CD4-positive, CD25-positive, alpha-beta regulatory T cell (primary cell): Measurements from ENCODE around the gene TECTB. TPM values are rescaled to one million over a fixed set of nuclear protein-coding genes. Genes with fewer than 3 reads are reported as not detected.

Experiments
- ATAC-seq, 2 donors: fragments of 150-1000 bp; cut with Tn5 transposase; one replicate each; pipeline ENCODE4 v1.10.0; 2021; ENCODE audit warnings: low read depth in 2 of 2, moderate number of reproducible peaks in 2 of 2, moderate library complexity in 1 of 2
- DNase-seq, 3 donors: peaks; one replicate each; pipeline versions ENCODE4 v3.0.0 to v3.0.0-alpha.2; 2012 to 2022; ENCODE audit warnings: mixed read lengths in 1 of 3
- H3K27ac ChIP-seq: one replicate; pipeline ENCODE4 v1.7.0; 2013; ENCODE audit warnings: mild to moderate bottlenecking, low read length; ENCODE audit not compliant: insufficient read depth, poor library complexity, severe bottlenecking
- H3K27me3 ChIP-seq: one replicate; pipeline ENCODE4 v1.7.0; 2013; ENCODE audit warnings: low read length; ENCODE audit not compliant: control insufficient read depth, insufficient read depth
- H3K36me3 ChIP-seq: one replicate; pipeline ENCODE4 v1.7.0; 2013; ENCODE audit warnings: mild to moderate bottlenecking, low read length, moderate library complexity; ENCODE audit not compliant: control insufficient read depth, insufficient read depth
- H3K4me1 ChIP-seq: 2 replicates; pipeline ENCODE4 v1.7.0; 2013; ENCODE audit warnings: mild to moderate bottlenecking, low read length; ENCODE audit not compliant: insufficient read depth, control insufficient read depth, poor library complexity, severe bottlenecking
- H3K4me3 ChIP-seq: one replicate; pipeline ENCODE4 v1.7.0; 2013; ENCODE audit warnings: low read depth, mild to moderate bottlenecking, low read length, moderate library complexity
- H3K9me3 ChIP-seq, 2 experiments: 1 replicate in 1 of 2; 2 replicates in 1 of 2; pipeline ENCODE4 v1.7.0; 2013; ENCODE audit warnings: low read length in 2 of 2, mild to moderate bottlenecking in 1 of 2, moderate library complexity in 1 of 2; ENCODE audit not compliant: control insufficient read depth in 2 of 2
- H3K27ac Mint-ChIP-seq, 3 donors: one replicate each; pipeline ENCODE4 v1.8.0; 2020 to 2022; ENCODE audit warnings: mild to moderate bottlenecking in 3 of 3, mixed read lengths in 3 of 3, moderate library complexity in 2 of 3
- H3K27me3 Mint-ChIP-seq: one replicate; pipeline ENCODE4 v1.8.0; 2022; ENCODE audit warnings: mild to moderate bottlenecking, mixed read lengths
- H3K36me3 Mint-ChIP-seq: one replicate; pipeline ENCODE4 v1.8.0; 2020; ENCODE audit warnings: mixed read lengths
- H3K4me1 Mint-ChIP-seq, 4 donors: one replicate each; pipeline ENCODE4 v1.8.0; 2020 to 2022; ENCODE audit warnings: mixed read lengths in 4 of 4, mild to moderate bottlenecking in 1 of 4
- H3K4me3 Mint-ChIP-seq, 4 donors: one replicate each; pipeline ENCODE4 v1.8.0; 2020 to 2022; ENCODE audit warnings: mild to moderate bottlenecking in 4 of 4, mixed read lengths in 4 of 4, moderate library complexity in 3 of 4
- H3K9me3 Mint-ChIP-seq, 7 donors: one replicate each; pipeline ENCODE4 v1.8.0; 2020 to 2022; ENCODE audit warnings: mixed read lengths in 7 of 7, mild to moderate bottlenecking in 3 of 7, moderate library complexity in 2 of 7
- polyA plus RNA-seq, 4 donors: library from polyadenylated mRNA; unstranded; fragments of 300-500 nt; fragmentation: Illumina TruSeq; gene quantifications; one replicate each; pipeline ENCODE4 v1.2.3, GENCODE V29; 2021
- total RNA-seq: library from RNA; stranded (reverse); gene quantifications from one replicate; pipeline ENCODE4 v1.2.3, GENCODE V29; 2022

TECTB gene
- total and polyA plus RNA-seq, 5 donors from 2014 or later, result not detected

DNA sequence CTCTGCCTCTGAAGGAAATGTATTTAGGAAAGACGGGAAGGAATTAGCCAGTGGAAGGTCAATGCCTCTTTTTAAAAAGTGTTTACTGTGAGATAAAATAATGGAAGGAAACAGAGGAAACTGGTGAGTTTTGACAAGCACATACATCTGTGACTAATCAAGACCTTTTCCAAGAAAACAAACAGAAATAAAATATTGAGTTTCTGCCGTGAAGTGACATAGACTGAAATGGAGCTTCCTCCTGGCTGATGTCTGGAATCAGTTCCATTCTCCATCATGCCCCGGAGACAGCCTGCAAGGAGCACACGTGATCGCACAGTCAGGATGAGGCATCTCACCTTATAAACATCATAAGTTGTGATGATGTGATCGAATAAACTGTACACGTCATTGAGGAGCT, 30.7 kb downstream of the TECTB start:
- no peak for DNase-seq
- H3K27ac Mint-ChIP-seq, result no peak overlapping the region
- no peaks in the 10 kb centered on the region for H3K4me1 ChIP-seq
- peaks cover 25% of the 10 kb centered on the region for H3K27me3 Mint-ChIP-seq
- ATAC-seq, result no peak
- no peaks in the 10 kb centered on the region for H3K9me3 Mint-ChIP-seq
- no peak overlapping the region for H3K4me3 ChIP-seq
- H3K27ac ChIP-seq, result no peak overlapping the region
- H3K4me1 Mint-ChIP-seq, result no peaks in the 10 kb centered on the region
- peaks cover 2% of the 10 kb centered on the region for H3K27me3 ChIP-seq
- no peaks in the 10 kb centered on the region for H3K9me3 ChIP-seq
- no peak overlapping the region for H3K4me3 Mint-ChIP-seq
- no peaks in the 10 kb centered on the region for H3K36me3 ChIP-seq
- no peaks in the 10 kb centered on the region for H3K36me3 Mint-ChIP-seq

DNA sequence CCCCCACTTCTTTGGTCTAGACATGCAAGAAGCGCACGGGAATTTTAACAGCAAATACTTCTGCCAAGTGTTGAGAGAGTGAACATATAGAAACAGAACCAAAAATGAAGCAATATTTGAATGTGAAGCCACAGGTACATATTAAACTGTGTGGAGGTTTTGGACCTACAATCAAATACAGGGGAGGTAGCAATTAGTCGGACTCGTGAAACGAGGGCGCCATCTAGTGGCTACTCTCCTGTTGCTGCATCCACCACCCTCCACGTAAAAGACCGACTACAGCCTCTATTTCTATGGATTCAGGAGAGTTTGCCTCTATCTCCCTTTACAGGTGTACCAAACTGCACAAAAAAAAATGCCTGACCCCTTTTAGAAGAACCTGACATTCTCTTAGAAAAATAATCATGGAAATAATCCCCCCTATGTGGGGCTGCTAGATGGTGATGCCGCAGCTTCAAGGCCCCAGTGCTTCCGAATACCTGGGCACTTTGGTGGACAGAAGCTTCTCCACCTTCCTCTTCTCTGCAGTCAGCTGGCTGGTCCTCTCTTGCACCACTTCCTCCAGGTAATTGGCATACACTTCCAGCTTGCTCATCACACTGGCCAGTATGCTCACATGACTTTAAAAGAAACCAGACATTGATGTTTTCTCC, 31.7 kb downstream of the TECTB start:
- H3K4me1 ChIP-seq, result no peaks in the 10 kb centered on the region
- no peaks in the 10 kb centered on the region for H3K4me1 Mint-ChIP-seq
- no peaks in the 10 kb centered on the region for H3K36me3 ChIP-seq
- no peak overlapping the region for H3K27ac ChIP-seq
- no peaks in the 10 kb centered on the region for H3K36me3 Mint-ChIP-seq
- H3K27me3 Mint-ChIP-seq, result peaks cover 28% of the 10 kb centered on the region
- no peaks in the 10 kb centered on the region for H3K9me3 ChIP-seq
- peak; percentile 66 to 74 for ATAC-seq
- H3K27me3 ChIP-seq, result peaks cover 2% of the 10 kb centered on the region
- no peak overlapping the region for H3K4me3 ChIP-seq
- no peaks in the 10 kb centered on the region for H3K9me3 Mint-ChIP-seq
- DNase-seq, result peak; percentile 53 to 74 (median 67)
- H3K4me3 Mint-ChIP-seq, result no peak overlapping the region
- no peak overlapping the region for H3K27ac Mint-ChIP-seq

GRCh38 chr10:112327678-112328077, 44.5 kb downstream of the TECTB start:
- H3K27ac Mint-ChIP-seq, result no peak overlapping the region
- ATAC-seq, result no peak
- no peak for DNase-seq
- no peaks in the 10 kb centered on the region for H3K9me3 Mint-ChIP-seq
- H3K27ac ChIP-seq, result no peak overlapping the region
- peaks cover 1% of the 10 kb centered on the region for H3K27me3 ChIP-seq
- no peaks in the 10 kb centered on the region for H3K36me3 ChIP-seq
- H3K36me3 Mint-ChIP-seq, result peaks cover 4% of the 10 kb centered on the region
- peaks cover 4% of the 10 kb centered on the region for H3K27me3 Mint-ChIP-seq
- H3K4me1 Mint-ChIP-seq, result no peaks in the 10 kb centered on the region
- H3K4me3 ChIP-seq, result no peak overlapping the region
- no peaks in the 10 kb centered on the region for H3K4me1 ChIP-seq
- no peaks in the 10 kb centered on the region for H3K9me3 ChIP-seq
- H3K4me3 Mint-ChIP-seq, result no peak overlapping the region

- Histone ChIP-seq H3K36me3 (no peaks in the 10 kb centered on the region), H3K4me3 (no peak overlapping the region), H3K9me3 (no peaks in the 10 kb centered on the region), H3K4me1 (no peaks in the 10 kb centered on the region), H3K27ac (no peak overlapping the region), H3K27me3 (peaks cover 1% of the 10 kb centered on the region)
- H3K27me3 Mint-ChIP-seq, result peaks cover 10% of the 10 kb centered on the region
- no peaks in the 10 kb centered on the region for H3K4me1 Mint-ChIP-seq
- H3K36me3 Mint-ChIP-seq, result peaks cover 4% of the 10 kb centered on the region
- no peak overlapping the region for H3K4me3 Mint-ChIP-seq
- H3K9me3 Mint-ChIP-seq, result no peaks in the 10 kb centered on the region
- no peak for ATAC-seq
- DNase-seq, result no peak
- no peak overlapping the region for H3K27ac Mint-ChIP-seq
Measured at GRCh38 chr10:112330162-112330561, 47.0 kb downstream of the TECTB start.

DNA sequence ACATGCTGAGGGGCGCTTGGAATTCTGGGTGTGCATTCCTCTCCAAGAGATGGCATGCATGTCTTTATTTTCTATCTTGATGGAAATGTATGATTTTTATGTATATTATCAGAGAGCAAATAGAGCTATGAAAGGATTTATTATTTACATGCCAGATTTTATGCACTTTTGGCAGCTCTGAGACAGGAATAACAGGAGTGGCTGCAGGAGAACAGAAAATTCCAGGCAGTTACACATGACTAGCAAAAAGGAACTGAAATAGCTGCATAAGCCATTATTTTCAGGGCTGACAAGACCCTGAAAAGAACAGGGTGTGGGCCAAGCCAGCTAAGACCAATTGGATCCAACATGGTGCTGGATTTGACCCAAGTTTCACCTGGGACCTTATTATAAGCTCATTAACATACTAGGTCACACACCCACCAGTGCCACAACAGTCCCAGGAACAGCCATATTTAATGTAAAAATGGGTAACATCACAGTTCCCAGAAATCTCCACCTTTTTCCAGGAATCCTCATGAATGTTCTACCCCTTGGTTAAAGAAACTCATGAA, 47.5 kb downstream of the TECTB start:
- DNase-seq (no peak), ATAC-seq (no peak)
- H3K4me3 ChIP-seq, result no peak overlapping the region
- H3K9me3 ChIP-seq, result no peaks in the 10 kb centered on the region
- peaks cover 1% of the 10 kb centered on the region for H3K27me3 ChIP-seq
- no peak overlapping the region for H3K27ac ChIP-seq
- Mint-ChIP-seq H3K27me3 (peaks cover 10% of the 10 kb centered on the region), H3K36me3 (no peaks in the 10 kb centered on the region), H3K4me1 (peaks cover 0 to under 1% (median 0%) of the 10 kb centered on the region in 4 donors), H3K9me3 (no peaks in the 10 kb centered on the region), H3K4me3 (no peak overlapping the region), H3K27ac (peak overlapping the region in 1 of 3 donors; percentile 5)
- no peaks in the 10 kb centered on the region for H3K36me3 ChIP-seq
- no peaks in the 10 kb centered on the region for H3K4me1 ChIP-seq

GRCh38 chr10:112332022-112332421, 48.8 kb downstream of the TECTB start:
- Histone ChIP-seq H3K9me3 (no peaks in the 10 kb centered on the region), H3K36me3 (no peaks in the 10 kb centered on the region), H3K4me1 (no peaks in the 10 kb centered on the region), H3K27me3 (peaks cover 1% of the 10 kb centered on the region), H3K4me3 (no peak overlapping the region), H3K27ac (no peak overlapping the region)
- Mint-ChIP-seq H3K27ac (no peak overlapping the region), H3K27me3 (peaks cover 10% of the 10 kb centered on the region), H3K9me3 (no peaks in the 10 kb centered on the region), H3K4me3 (no peak overlapping the region), H3K36me3 (no peaks in the 10 kb centered on the region), H3K4me1 (peaks cover 0 to 3% (median 0%) of the 10 kb centered on the region in 4 donors)
- no peak for DNase-seq
- no peak for ATAC-seq

- H3K4me1 Mint-ChIP-seq, result peaks cover 0 to 3% (median 0%) of the 10 kb centered on the region in 4 donors
- no peaks in the 10 kb centered on the region for H3K9me3 Mint-ChIP-seq
- H3K36me3 Mint-ChIP-seq, result no peaks in the 10 kb centered on the region
- no peak overlapping the region for H3K27ac ChIP-seq
- no peaks in the 10 kb centered on the region for H3K4me1 ChIP-seq
- no peak overlapping the region for H3K4me3 ChIP-seq
- H3K27ac Mint-ChIP-seq, result no peak overlapping the region
- no peak overlapping the region for H3K4me3 Mint-ChIP-seq
- H3K27me3 Mint-ChIP-seq, result peaks cover 16% of the 10 kb centered on the region
- H3K36me3 ChIP-seq, result no peaks in the 10 kb centered on the region
- H3K27me3 ChIP-seq, result peaks cover 1% of the 10 kb centered on the region
- DNase-seq (no peak), ATAC-seq (no peak)
- H3K9me3 ChIP-seq, result no peaks in the 10 kb centered on the region
Measured at GRCh38 chr10:112332509-112333228, 49.5 kb downstream of the TECTB start.
